GM18505 (cell line): ENCODE results near the gene IGSF10.
"Not testable (repeated sequence)": the region's sequence is repeated elsewhere in the genome, so short reads cannot be mapped to it uniquely, and the experiment has no call there.

ENCODE experiments used
- ATAC-seq: cut with Tn5 transposase; IDR thresholded peaks from one replicate; pipeline ENCODE4 v1.9.1; 2021; ENCODE audit not compliant: unreplicated experiment
- POLR2A ChIP-seq: IDR thresholded peaks from 4 replicates; pipeline ENCODE4 v1.6.1; 2011; ENCODE audit warnings: borderline replicate concordance; ENCODE audit not compliant: insufficient read depth, insufficient read length; ENCODE audit errors: extremely low read depth

Gene IGSF10

GRCh38 chr3:151460774-151461450 is at the start of gene IGSF10:
IGSF10 (minus strand) TSS chr3:151461061; CDS start chr3:151458709, 2,352 bp downstream.
- no peak for TF ChIP-seq POLR2A
- no peak for ATAC-seq

- not testable (repeated sequence) for ATAC-seq
Measured at GRCh38 chr3:151509468-151510135, 48.7 kb upstream of the IGSF10 start.

- ATAC-seq, result no peak
- no peak for TF ChIP-seq POLR2A
Measured at GRCh38 chr3:151504606-151505005, 43.7 kb upstream of the IGSF10 start.

- TF ChIP-seq POLR2A, result no peak
- no peak for ATAC-seq
Measured at GRCh38 chr3:151503074-151503473, 42.2 kb upstream of the IGSF10 start.

- TF ChIP-seq POLR2A, result no peak
- ATAC-seq, result no peak
Measured at GRCh38 chr3:151501923-151502632, 41.2 kb upstream of the IGSF10 start.

- TF ChIP-seq POLR2A, result no peak
- no peak for ATAC-seq
Measured at GRCh38 chr3:151501171-151501922, 40.5 kb upstream of the IGSF10 start.

- no peak for ATAC-seq
- no peak for TF ChIP-seq POLR2A
Measured at GRCh38 chr3:151499168-151499567, 38.3 kb upstream of the IGSF10 start.

GRCh38 chr3:151491525-151491924 is 30.7 kb upstream of the IGSF10 start:
- no peak for TF ChIP-seq POLR2A
- no peak for ATAC-seq

GRCh38 chr3:151487833-151488232 is 27.0 kb upstream of the IGSF10 start:
- not testable (repeated sequence) for ATAC-seq

GRCh38 chr3:151483961-151484520 is 23.2 kb upstream of the IGSF10 start:
- TF ChIP-seq POLR2A, result no peak
- no peak for ATAC-seq

- no peak for TF ChIP-seq POLR2A
- ATAC-seq, result no peak
Measured at GRCh38 chr3:151483488-151483887, 22.6 kb upstream of the IGSF10 start.

- no peak for ATAC-seq
Measured at GRCh38 chr3:151480492-151480891, 19.6 kb upstream of the IGSF10 start.

GRCh38 chr3:151479452-151479851 is 18.6 kb upstream of the IGSF10 start:
- ATAC-seq, result no peak

More at GRCh38 chr3:151480492-151480891, 19.6 kb upstream of the IGSF10 start:
- TF ChIP-seq POLR2A, result no peak

GRCh38 chr3:151478335-151478697 is 17.5 kb upstream of the IGSF10 start:
- ATAC-seq, result no peak

More at GRCh38 chr3:151479452-151479851, 18.6 kb upstream of the IGSF10 start:
- TF ChIP-seq POLR2A, result no peak

More at GRCh38 chr3:151478335-151478697, 17.5 kb upstream of the IGSF10 start:
- TF ChIP-seq POLR2A, result no peak
